HepG2 (cell line): ENCODE data around the gene INHBB. TPM values are rescaled to one million over a fixed set of nuclear protein-coding genes. Genes with fewer than 3 reads are reported as not detected.

Source experiments
- AGO2 ChIP-seq: fragments of 200-400 bp; formaldehyde crosslinking; optimal IDR thresholded peaks from 2 replicates; pipeline ENCODE3; 2017; ENCODE audit warnings: mild to moderate bottlenecking, low read depth, low read length, moderate library complexity
- ATRX ChIP-seq: sonication (generic); formaldehyde crosslinking; IDR thresholded peaks from 2 replicates; pipeline ENCODE4 v1.4.0; 2020; ENCODE audit warnings: missing genetic modification reagents, borderline replicate concordance
- BCL6 ChIP-seq: IDR thresholded peaks from 2 replicates; pipeline ENCODE4 v1.6.1; 2016; ENCODE audit warnings: missing genetic modification reagents, missing compliant biosample characterization
- FIP1L1 ChIP-seq: fragments of 200-400 bp; formaldehyde crosslinking; IDR thresholded peaks from 2 replicates; pipeline ENCODE4 v1.6.1; 2018; ENCODE audit warnings: low read depth, mild to moderate bottlenecking, low read length, moderate library complexity, borderline replicate concordance; ENCODE audit not compliant: insufficient read depth
- FOXA1 ChIP-seq, 2 experiments: fragments of 450-650 bp in 1 of 2; sonication (generic) in 1 of 2; formaldehyde crosslinking in 1 of 2; IDR thresholded peaks; 2 replicates each; pipeline versions ENCODE4 v1.4.0 to v1.6.1; 2016 to 2020; ENCODE audit warnings: missing genetic modification reagents in 1 of 2
- FOXO1 ChIP-seq: sonication (generic); formaldehyde crosslinking; IDR thresholded peaks from 2 replicates; pipeline ENCODE4 v1.4.0; 2020; ENCODE audit warnings: missing genetic modification reagents
- GATAD1 ChIP-seq: IDR thresholded peaks from 2 replicates; pipeline ENCODE4 v1.6.1; 2016; ENCODE audit warnings: missing genetic modification reagents, missing compliant biosample characterization
- GZF1 ChIP-seq: sonication (generic); formaldehyde crosslinking; IDR thresholded peaks from 2 replicates; pipeline ENCODE4 v1.5.1; 2020; ENCODE audit warnings: mild to moderate bottlenecking, missing genetic modification reagents
- KDM6A ChIP-seq: IDR thresholded peaks from 2 replicates; pipeline ENCODE4 v1.6.1; 2016; ENCODE audit warnings: low read depth
- MLLT10 ChIP-seq: sonication (generic); formaldehyde crosslinking; IDR thresholded peaks from 2 replicates; pipeline ENCODE4 v1.4.0; 2020; ENCODE audit warnings: missing genetic modification reagents
- NR2F2 ChIP-seq: IDR thresholded peaks from 2 replicates; pipeline ENCODE4 v1.6.1; 2012; ENCODE audit warnings: low read depth, inconsistent platforms, borderline replicate concordance
- NR2F6 ChIP-seq, 2 experiments: IDR thresholded peaks; 2 replicates each; pipeline ENCODE4 v1.6.1; 2016; ENCODE audit warnings: antibody characterized with exemption in 1 of 2, mild to moderate bottlenecking in 1 of 2
- SP1 ChIP-seq, 2 experiments: fragments of 450-650 bp in 1 of 2; sonication (generic) in 1 of 2; formaldehyde crosslinking in 1 of 2; IDR thresholded peaks; 2 replicates each; pipeline versions ENCODE4 v1.4.0 to v1.6.1; 2016 to 2020; ENCODE audit warnings: missing genetic modification reagents in 1 of 2
- SP140L ChIP-seq: sonication (generic); formaldehyde crosslinking; IDR thresholded peaks from 2 replicates; pipeline ENCODE4 v1.4.0; 2020; ENCODE audit warnings: missing genetic modification reagents, borderline replicate concordance
- SRSF1 ChIP-seq: fragments of 200-400 bp; formaldehyde crosslinking; optimal IDR thresholded peaks from 2 replicates; pipeline ENCODE3; 2017; ENCODE audit warnings: mild to moderate bottlenecking, low read depth, low read length, moderate library complexity
- TBX2 ChIP-seq: sonication (generic); formaldehyde crosslinking; IDR thresholded peaks from 2 replicates; pipeline ENCODE4 v1.5.0; 2020; ENCODE audit warnings: missing genetic modification reagents, mild to moderate bottlenecking, borderline replicate concordance
- TOPORS ChIP-seq: sonication (generic); formaldehyde crosslinking; IDR thresholded peaks from 2 replicates; pipeline ENCODE4 v1.8.0; 2023; ENCODE audit warnings: mild to moderate bottlenecking, missing genetic modification reagents
- TRIM24 ChIP-seq: sonication (generic); formaldehyde crosslinking; IDR thresholded peaks from 2 replicates; pipeline ENCODE4 v1.8.0; 2022; ENCODE audit warnings: mild to moderate bottlenecking, missing genetic modification reagents
- ZBTB20 ChIP-seq: sonication (generic); formaldehyde crosslinking; IDR thresholded peaks from 2 replicates; pipeline ENCODE4 v1.8.1; 2023; ENCODE audit warnings: missing genetic modification reagents, low read depth, mild to moderate bottlenecking, borderline replicate concordance
- ZEB1 ChIP-seq: IDR thresholded peaks from 2 replicates; pipeline ENCODE4 v1.6.1; 2012; ENCODE audit warnings: mild to moderate bottlenecking, low read depth, inconsistent platforms; ENCODE audit not compliant: insufficient replicate concordance
- ZNF205 ChIP-seq: IDR thresholded peaks from 2 replicates; pipeline ENCODE4 v1.6.1; 2018; ENCODE audit warnings: missing biosample characterization, missing genetic modification reagents
- ZNF225 ChIP-seq: sonication (generic); formaldehyde crosslinking; IDR thresholded peaks from 2 replicates; pipeline ENCODE4 v1.4.0; 2020; ENCODE audit warnings: mild to moderate bottlenecking, missing genetic modification reagents
- ZNF230 ChIP-seq: sonication (generic); formaldehyde crosslinking; IDR thresholded peaks from 2 replicates; pipeline ENCODE4 v1.4.0; 2020; ENCODE audit warnings: mild to moderate bottlenecking, missing genetic modification reagents
- ZNF263 ChIP-seq: sonication (generic); formaldehyde crosslinking; IDR thresholded peaks from 2 replicates; pipeline ENCODE4 v1.4.0; 2020; ENCODE audit warnings: missing genetic modification reagents
- ZNF335 ChIP-seq: sonication (generic); formaldehyde crosslinking; IDR thresholded peaks from 2 replicates; pipeline ENCODE4 v1.4.0; 2020; ENCODE audit warnings: missing genetic modification reagents
- ZNF383 ChIP-seq: sonication (generic); formaldehyde crosslinking; IDR thresholded peaks from 2 replicates; pipeline ENCODE4 v1.4.0; 2020; ENCODE audit warnings: missing genetic modification reagents, mild to moderate bottlenecking, borderline replicate concordance
- ZNF441 ChIP-seq: sonication (generic); formaldehyde crosslinking; IDR thresholded peaks from 2 replicates; pipeline ENCODE4 v1.7.0; 2021; ENCODE audit warnings: missing genetic modification reagents, borderline replicate concordance
- ZNF614 ChIP-seq: IDR thresholded peaks from 2 replicates; pipeline ENCODE4 v1.6.1; 2018; ENCODE audit warnings: missing biosample characterization, missing genetic modification reagents, inconsistent platforms, borderline replicate concordance
- ZNF841 ChIP-seq: sonication (generic); formaldehyde crosslinking; IDR thresholded peaks from 2 replicates; pipeline ENCODE4 v1.8.1; 2023; ENCODE audit warnings: missing genetic modification reagents, borderline replicate concordance
- ZSCAN21 ChIP-seq: sonication (generic); formaldehyde crosslinking; IDR thresholded peaks from 2 replicates; pipeline ENCODE4 v1.8.0; 2022; ENCODE audit warnings: mild to moderate bottlenecking, missing genetic modification reagents, moderate library complexity, borderline replicate concordance
- polyA plus RNA-seq, 8 experiments: library from polyadenylated mRNA; depleted of rRNA in 3 of 8; stranded (reverse) in 7 of 8; unstranded in 1 of 8; fragments of >200 nt; fragmentation: Illumina TruSeq in 4 of 8; extraction: Trizol in 4 of 8; gene quantifications; 2 replicates each; pipeline versions ENCODE4 v1.2.1 to v1.2.3, GENCODE V29; 2011 to 2016; ENCODE audit warnings: low read depth in 4 of 8, missing spikeins in 1 of 8, mixed read lengths in 1 of 8; ENCODE audit not compliant: insufficient read depth in 1 of 8
- total RNA-seq, 5 experiments: library from RNA; depleted of rRNA; stranded (reverse); fragments of >200 nt; fragmentation: Illumina TruSeq; extraction: Trizol; gene quantifications; 2 replicates each; pipeline ENCODE4 v1.2.3, GENCODE V29; 2016; ENCODE audit warnings: low read depth in 1 of 5
- TF ChIP-seq, protein P1 (sequence below): sonication (generic); formaldehyde crosslinking; IDR thresholded peaks from 2 replicates; pipeline ENCODE4 v1.4.0; 2020; ENCODE audit warnings: missing genetic modification reagents

Gene INHBB
- total and polyA plus RNA-seq, 2 of the 13 experiments (the other 11 are each of a cell fraction or from before 2014, with no cell fraction given) = 0.20 to 1.7 TPM

DNA sequence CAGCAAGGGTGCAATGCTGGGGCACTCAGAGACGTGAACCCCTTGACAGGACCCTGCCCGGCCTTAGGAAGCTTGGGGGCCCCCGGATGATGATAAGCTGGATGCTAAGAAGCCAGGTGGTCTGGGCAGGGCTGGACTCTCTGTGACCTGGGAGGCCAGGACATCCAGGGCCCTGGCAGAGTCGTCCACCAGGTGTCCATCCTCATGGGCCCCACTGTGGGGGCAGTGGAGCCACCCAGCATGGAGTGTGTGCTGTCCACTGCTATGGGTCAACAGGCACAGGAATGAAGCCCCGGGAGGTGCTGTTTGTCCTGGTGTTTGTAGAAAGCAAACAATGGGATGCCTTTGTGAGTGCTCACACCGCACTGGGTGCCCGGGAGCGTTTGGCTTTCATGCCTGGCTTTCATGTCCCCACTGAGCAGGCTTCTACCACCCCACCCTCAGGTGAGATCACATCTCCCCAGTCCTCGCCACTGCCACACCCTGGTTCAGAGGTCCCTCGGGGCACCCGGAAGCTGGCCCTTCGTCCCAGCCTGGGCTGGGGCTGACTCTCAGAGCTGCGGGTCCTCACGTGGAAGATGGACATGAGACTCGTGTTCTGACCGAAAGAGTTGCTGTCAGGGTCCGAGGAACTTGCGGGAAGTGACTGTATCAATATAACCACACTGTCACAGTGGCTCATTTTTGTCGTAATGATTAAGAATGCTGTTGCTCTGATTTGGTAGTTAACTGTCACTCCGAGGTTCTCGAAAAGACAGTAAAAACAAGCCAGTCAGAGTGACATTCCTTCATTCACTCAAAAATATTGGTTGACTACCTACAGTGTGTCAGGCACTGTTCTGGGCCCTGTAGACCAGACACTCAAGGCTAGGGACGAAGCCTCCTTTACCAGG lies 53.3 kb downstream of the INHBB start (continued):
- TF ChIP-seq ZNF230 (CRISPR knock-in tag) (no peak; the same call in 1 of the 2 replicates), SP140L (CRISPR knock-in tag) (peak; percentile 75; the same call in 1 of the 2 replicates), FOXA1 (IDR thresholded peaks at IDR 0.05) (peak; percentile 81), FOXA1 (CRISPR knock-in tag; IDR thresholded peaks at IDR 0.05) (peak; percentile 94), MLLT10 (CRISPR knock-in tag) (no peak), ZSCAN21 (peak; percentile 56; the same call in 1 of the 2 replicates), NR2F2 (0 out of 2 replicates have a peak, but pooled peaks have one; percentile 19), ATRX (CRISPR knock-in tag) (no peak; the same call in 1 of the 2 replicates), FIP1L1 (0 out of 2 replicates have a peak, but pooled peaks have one; percentile 73), KDM6A (CRISPR knock-in tag) (peak; percentile 53), SP1 (IDR thresholded peaks at IDR 0.05) (no peak), SP1 (CRISPR knock-in tag; IDR thresholded peaks at IDR 0.05) (0 out of 2 replicates have a peak, but pooled peaks have one; percentile 37), GATAD1 (peak; percentile 57; the same call in 1 of the 2 replicates), ZNF335 (CRISPR knock-in tag) (0 out of 2 replicates have a peak, but pooled peaks have one; percentile 65), ZNF225 (CRISPR knock-in tag) (no peak), ZNF441 (CRISPR knock-in tag) (no peak; the same call in 1 of the 2 replicates), ZNF263 (CRISPR knock-in tag) (peak; percentile 89), TBX2 (CRISPR knock-in tag) (peak; percentile 98), ZNF383 (CRISPR knock-in tag) (no peak), TRIM24 (CRISPR knock-in tag) (peak; percentile 43; the same call in 1 of the 2 replicates), BCL6 (CRISPR knock-in tag) (peak; percentile 86), ZNF841 (no peak), FOXO1 (CRISPR knock-in tag) (peak; percentile 86), AGO2 (no peak), ZNF205 (CRISPR knock-in tag) (peak; percentile 100), TOPORS (0 out of 2 replicates have a peak, but pooled peaks have one; percentile 25), ZEB1 (peak; percentile 88), SRSF1 (no peak), GZF1 (CRISPR knock-in tag) (no peak), ZNF614 (peak; percentile 66; the same call in 1 of the 2 replicates), NR2F6 (IDR thresholded peaks at IDR 0.05) (peak; percentile 62), NR2F6 (CRISPR knock-in tag; IDR thresholded peaks at IDR 0.05) (peak; percentile 84), ZBTB20 (peak; percentile 83; the same call in 1 of the 2 replicates)
- TF ChIP-seq, protein P1, sequence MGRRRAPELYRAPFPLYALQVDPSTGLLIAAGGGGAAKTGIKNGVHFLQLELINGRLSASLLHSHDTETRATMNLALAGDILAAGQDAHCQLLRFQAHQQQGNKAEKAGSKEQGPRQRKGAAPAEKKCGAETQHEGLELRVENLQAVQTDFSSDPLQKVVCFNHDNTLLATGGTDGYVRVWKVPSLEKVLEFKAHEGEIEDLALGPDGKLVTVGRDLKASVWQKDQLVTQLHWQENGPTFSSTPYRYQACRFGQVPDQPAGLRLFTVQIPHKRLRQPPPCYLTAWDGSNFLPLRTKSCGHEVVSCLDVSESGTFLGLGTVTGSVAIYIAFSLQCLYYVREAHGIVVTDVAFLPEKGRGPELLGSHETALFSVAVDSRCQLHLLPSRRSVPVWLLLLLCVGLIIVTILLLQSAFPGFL (CRISPR knock-in tag) = no peak
